GM12874 (cell line): Measurements from ENCODE around the gene KYAT1.

Experiments
- TF ChIP-seq, protein P1 (sequence below): IDR thresholded peaks from 2 replicates; pipeline ENCODE4 v1.5.1; 2011; ENCODE audit warnings: low read depth, mild to moderate bottlenecking, control low read depth, low read length, moderate library complexity; ENCODE audit not compliant: insufficient read depth

KYAT1 gene

DNA sequence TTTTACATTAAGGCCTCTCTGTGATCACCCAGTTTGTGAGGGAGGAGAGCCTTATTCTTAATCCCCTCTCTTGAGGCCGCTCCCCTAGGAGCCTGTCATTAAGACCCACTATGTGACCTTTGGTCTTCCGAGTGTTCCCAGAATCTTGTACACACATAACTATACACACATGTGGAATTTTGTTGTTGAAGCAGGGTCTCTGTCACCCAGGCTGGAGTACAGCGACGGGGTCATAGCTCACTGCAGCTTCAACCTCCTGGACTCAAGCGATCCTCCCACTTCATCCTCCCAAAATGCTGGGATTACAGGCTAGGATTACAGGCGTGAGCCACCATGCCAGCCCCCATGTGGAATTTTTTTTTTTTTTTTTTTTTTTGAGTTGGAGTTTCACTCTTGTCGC, 24.2 kb upstream of the KYAT1 start:
- TF ChIP-seq, protein P1, sequence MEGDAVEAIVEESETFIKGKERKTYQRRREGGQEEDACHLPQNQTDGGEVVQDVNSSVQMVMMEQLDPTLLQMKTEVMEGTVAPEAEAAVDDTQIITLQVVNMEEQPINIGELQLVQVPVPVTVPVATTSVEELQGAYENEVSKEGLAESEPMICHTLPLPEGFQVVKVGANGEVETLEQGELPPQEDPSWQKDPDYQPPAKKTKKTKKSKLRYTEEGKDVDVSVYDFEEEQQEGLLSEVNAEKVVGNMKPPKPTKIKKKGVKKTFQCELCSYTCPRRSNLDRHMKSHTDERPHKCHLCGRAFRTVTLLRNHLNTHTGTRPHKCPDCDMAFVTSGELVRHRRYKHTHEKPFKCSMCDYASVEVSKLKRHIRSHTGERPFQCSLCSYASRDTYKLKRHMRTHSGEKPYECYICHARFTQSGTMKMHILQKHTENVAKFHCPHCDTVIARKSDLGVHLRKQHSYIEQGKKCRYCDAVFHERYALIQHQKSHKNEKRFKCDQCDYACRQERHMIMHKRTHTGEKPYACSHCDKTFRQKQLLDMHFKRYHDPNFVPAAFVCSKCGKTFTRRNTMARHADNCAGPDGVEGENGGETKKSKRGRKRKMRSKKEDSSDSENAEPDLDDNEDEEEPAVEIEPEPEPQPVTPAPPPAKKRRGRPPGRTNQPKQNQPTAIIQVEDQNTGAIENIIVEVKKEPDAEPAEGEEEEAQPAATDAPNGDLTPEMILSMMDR, result no peak

DNA sequence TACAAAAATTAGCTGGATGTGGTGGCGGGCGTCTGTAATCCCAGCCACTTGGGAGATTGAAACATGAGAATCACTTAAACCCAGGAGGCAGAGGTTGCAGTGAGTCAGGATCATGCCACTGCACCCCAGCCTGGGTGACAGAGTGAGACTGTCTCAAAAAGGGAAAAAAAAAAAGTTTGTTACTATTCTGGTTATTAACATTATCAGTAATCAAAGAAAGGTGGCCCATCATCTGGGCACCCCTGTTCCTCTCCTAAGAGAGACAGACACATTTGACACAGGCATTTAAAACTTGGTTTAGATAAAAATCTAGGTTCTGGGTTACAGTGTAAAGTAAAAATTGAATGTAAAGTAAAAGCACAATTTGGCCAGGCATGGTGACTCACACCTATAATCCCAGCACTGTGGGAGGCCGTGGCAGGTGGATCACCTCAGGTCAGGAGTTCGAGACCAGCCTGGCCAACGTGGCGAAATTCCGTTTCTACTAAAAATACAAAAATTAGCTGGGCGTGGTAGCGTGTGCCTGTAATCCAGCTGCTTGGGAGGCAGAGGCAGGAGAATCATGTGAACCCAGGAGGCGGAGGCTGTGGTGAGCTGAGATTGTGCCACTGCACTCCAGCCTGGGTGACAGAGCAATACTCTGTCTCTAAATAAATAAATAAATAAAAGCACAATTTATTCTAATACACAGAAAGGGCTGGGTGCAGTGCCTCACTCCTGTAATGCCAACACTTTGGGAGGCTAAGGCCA, 22.3 kb upstream of the KYAT1 start:
- TF ChIP-seq, protein P1, result no peak

GRCh38 chr9:128903079-128903461, 21.3 kb upstream of the KYAT1 start:
- TF ChIP-seq, protein P1, result no peak

GRCh38 chr9:128902351-128903078, 20.8 kb upstream of the KYAT1 start:
- TF ChIP-seq, protein P1, result no peak

- TF ChIP-seq, protein P1, result no peak
Measured at GRCh38 chr9:128901822-128902221, 20.1 kb upstream of the KYAT1 start.

GRCh38 chr9:128901379-128901778, 19.6 kb upstream of the KYAT1 start:
- TF ChIP-seq, protein P1, result no peak

GRCh38 chr9:128899566-128900322, 18.0 kb upstream of the KYAT1 start:
- TF ChIP-seq, protein P1, result no peak
